Left forelimb (tissue), 1 donor: ENCODE results near the gene BICRA.
"Not testable (repeated sequence)": the region's sequence is repeated elsewhere in the genome, so short reads cannot be mapped to it uniquely, and the experiment has no call there.

Experiments used
- DNase-seq: peaks from one replicate; pipeline ENCODE4 v3.0.0-alpha.2; 2018; ENCODE audit warnings: low spot score

BICRA gene

GRCh38 chr19:47608969-47609905 is at the start of gene BICRA:
Gene BICRA, plus strand, starts transcription at chr19:47609134. Its CDS starts 64,441 bp downstream, at chr19:47673575.
- DNase-seq: peak; percentile 88

GRCh38 chr19:47560999-47561398 is 47.9 kb upstream of the BICRA start:
- no peak for DNase-seq

GRCh38 chr19:47561440-47562057 is 47.4 kb upstream of the BICRA start:
- DNase-seq: no peak

GRCh38 chr19:47564081-47564480 is 44.9 kb upstream of the BICRA start:
- DNase-seq: no peak

GRCh38 chr19:47569331-47569730 is 39.6 kb upstream of the BICRA start:
- no peak for DNase-seq

GRCh38 chr19:47572635-47573034 is 36.3 kb upstream of the BICRA start:
- DNase-seq: no peak

- DNase-seq: peak; percentile 68
These were observed 35.6 kb upstream of the BICRA start, which contains the start of gene ZNF541 for GRCh38 chr19:47573071-47574026. Gene ZNF541, minus strand, starts transcription at chr19:47573148. Its CDS starts 17,292 bp downstream, at chr19:47555856.

GRCh38 chr19:47580397-47580796 is 28.5 kb upstream of the BICRA start:
- DNase-seq: no peak

GRCh38 chr19:47581605-47582319 is 27.2 kb upstream of the BICRA start:
- DNase-seq: no peak

GRCh38 chr19:47582320-47582909 is 26.5 kb upstream of the BICRA start:
- no peak for DNase-seq

- DNase-seq: not testable (repeated sequence)
These were observed 25.8 kb upstream of the BICRA start for GRCh38 chr19:47583161-47583560.

- no peak for DNase-seq
These were observed 21.6 kb upstream of the BICRA start for GRCh38 chr19:47587295-47587694.

GRCh38 chr19:47589824-47590223 is 19.1 kb upstream of the BICRA start:
- DNase-seq: no peak

- no peak for DNase-seq
These were observed 15.1 kb upstream of the BICRA start for GRCh38 chr19:47593860-47594259.

GRCh38 chr19:47595944-47596343 is 13.0 kb upstream of the BICRA start:
- no peak for DNase-seq

- DNase-seq: no peak
These were observed 10.3 kb upstream of the BICRA start for GRCh38 chr19:47598407-47599349.

- DNase-seq: not testable (repeated sequence)
These were observed 9.2 kb upstream of the BICRA start for GRCh38 chr19:47599671-47600245.

- peak; percentile 99 for DNase-seq
These were observed 8.4 kb upstream of the BICRA start for GRCh38 chr19:47600246-47601179.
